K562 (cell line): ENCODE results near the gene ZNF519. TPM values are rescaled to one million over a fixed set of nuclear protein-coding genes. Genes with fewer than 3 reads are reported as not detected.

Experiments used
- CCNT2 ChIP-seq: IDR thresholded peaks from 2 replicates; pipeline ENCODE4 v1.6.1; 2011; ENCODE audit warnings: borderline replicate concordance, low read depth, mild to moderate bottlenecking, moderate library complexity, mixed read lengths, low read length; ENCODE audit not compliant: insufficient read length; ENCODE audit errors: extremely low read depth
- TAF1 ChIP-seq: IDR thresholded peaks from 2 replicates; pipeline ENCODE4 v1.6.1; 2011; ENCODE audit warnings: mild to moderate bottlenecking, low read length, moderate library complexity; ENCODE audit not compliant: insufficient read depth, control insufficient read depth, severe bottlenecking; ENCODE audit errors: extremely low read depth
- polyA plus RNA-seq, 8 experiments: library from polyadenylated mRNA; depleted of rRNA in 4 of 8; stranded (reverse) in 5 of 8; unstranded in 3 of 8; fragments of >200 nt; fragmentation: Nextera tagmentation in 2 of 8; fragmentation: Illumina TruSeq in 1 of 8; extraction: Ambion mirVana in 2 of 8; extraction: Trizol in 1 of 8; gene quantifications; 2 replicates each; pipeline versions ENCODE4 v1.2.1 to v1.2.3, GENCODE V29; 2011 to 2014; ENCODE audit warnings: inconsistent platforms in 1 of 8, missing spikeins in 1 of 8
- total RNA-seq, 7 experiments: library from RNA; depleted of rRNA in 6 of 7; stranded (reverse); fragments of >200 nt in 6 of 7; fragmentation: Illumina TruSeq in 2 of 7; extraction: Trizol in 2 of 7; gene quantifications; 2 replicates each; pipeline versions ENCODE4 v1.2.1 to v1.2.3, GENCODE V29; 2011 to 2021; ENCODE audit warnings: low replicate concordance in 1 of 7
- TF ChIP-seq, protein P1 (sequence below), 2 experiments: fragments of 450-650 bp; IDR thresholded peaks; 2 replicates each; pipeline ENCODE4 v1.6.1; 2016; ENCODE audit warnings: mild to moderate bottlenecking in 2 of 2, borderline replicate concordance in 1 of 2, low read depth in 1 of 2, moderate library complexity in 1 of 2
- TF ChIP-seq, protein P2 (sequence below), 2 experiments: fragments of 450-650 bp; IDR thresholded peaks; 2 replicates each; pipeline ENCODE4 v1.6.1; 2016

ZNF519 gene
- total and polyA plus RNA-seq, 9 of the 15 experiments (the other 6 are each of a cell fraction or from before 2014, with no cell fraction given), result 5.1 to 15.1 (median 7.9) TPM

DNA sequence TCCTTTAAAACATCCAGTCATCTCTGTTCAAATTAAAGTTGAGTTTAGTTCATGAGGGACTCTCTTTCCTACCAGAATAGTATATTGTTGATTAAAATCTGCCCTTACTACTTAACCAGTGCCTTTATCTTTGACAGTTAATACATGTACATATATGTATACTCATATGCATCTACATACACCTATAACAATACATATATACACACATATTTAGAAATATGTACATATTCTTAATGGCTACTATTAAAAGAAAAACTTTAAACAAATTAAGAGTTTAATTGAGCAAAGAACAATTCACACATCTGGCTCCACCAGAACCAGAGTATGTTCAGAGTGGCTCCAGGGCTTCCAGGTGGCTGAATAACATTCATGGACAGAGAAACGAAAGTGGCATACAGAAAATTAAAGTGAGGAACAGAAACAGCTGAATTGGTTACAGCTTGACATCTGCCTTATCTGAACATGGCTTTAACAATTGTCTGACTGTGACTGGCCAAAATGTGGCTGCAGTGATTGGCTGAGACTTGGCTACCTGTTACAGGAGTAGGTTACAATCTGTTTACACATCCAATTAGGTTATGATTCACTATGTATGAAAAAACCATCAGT, 38.8 kb downstream of the ZNF519 start (continued):
- TF ChIP-seq, protein P1, sequence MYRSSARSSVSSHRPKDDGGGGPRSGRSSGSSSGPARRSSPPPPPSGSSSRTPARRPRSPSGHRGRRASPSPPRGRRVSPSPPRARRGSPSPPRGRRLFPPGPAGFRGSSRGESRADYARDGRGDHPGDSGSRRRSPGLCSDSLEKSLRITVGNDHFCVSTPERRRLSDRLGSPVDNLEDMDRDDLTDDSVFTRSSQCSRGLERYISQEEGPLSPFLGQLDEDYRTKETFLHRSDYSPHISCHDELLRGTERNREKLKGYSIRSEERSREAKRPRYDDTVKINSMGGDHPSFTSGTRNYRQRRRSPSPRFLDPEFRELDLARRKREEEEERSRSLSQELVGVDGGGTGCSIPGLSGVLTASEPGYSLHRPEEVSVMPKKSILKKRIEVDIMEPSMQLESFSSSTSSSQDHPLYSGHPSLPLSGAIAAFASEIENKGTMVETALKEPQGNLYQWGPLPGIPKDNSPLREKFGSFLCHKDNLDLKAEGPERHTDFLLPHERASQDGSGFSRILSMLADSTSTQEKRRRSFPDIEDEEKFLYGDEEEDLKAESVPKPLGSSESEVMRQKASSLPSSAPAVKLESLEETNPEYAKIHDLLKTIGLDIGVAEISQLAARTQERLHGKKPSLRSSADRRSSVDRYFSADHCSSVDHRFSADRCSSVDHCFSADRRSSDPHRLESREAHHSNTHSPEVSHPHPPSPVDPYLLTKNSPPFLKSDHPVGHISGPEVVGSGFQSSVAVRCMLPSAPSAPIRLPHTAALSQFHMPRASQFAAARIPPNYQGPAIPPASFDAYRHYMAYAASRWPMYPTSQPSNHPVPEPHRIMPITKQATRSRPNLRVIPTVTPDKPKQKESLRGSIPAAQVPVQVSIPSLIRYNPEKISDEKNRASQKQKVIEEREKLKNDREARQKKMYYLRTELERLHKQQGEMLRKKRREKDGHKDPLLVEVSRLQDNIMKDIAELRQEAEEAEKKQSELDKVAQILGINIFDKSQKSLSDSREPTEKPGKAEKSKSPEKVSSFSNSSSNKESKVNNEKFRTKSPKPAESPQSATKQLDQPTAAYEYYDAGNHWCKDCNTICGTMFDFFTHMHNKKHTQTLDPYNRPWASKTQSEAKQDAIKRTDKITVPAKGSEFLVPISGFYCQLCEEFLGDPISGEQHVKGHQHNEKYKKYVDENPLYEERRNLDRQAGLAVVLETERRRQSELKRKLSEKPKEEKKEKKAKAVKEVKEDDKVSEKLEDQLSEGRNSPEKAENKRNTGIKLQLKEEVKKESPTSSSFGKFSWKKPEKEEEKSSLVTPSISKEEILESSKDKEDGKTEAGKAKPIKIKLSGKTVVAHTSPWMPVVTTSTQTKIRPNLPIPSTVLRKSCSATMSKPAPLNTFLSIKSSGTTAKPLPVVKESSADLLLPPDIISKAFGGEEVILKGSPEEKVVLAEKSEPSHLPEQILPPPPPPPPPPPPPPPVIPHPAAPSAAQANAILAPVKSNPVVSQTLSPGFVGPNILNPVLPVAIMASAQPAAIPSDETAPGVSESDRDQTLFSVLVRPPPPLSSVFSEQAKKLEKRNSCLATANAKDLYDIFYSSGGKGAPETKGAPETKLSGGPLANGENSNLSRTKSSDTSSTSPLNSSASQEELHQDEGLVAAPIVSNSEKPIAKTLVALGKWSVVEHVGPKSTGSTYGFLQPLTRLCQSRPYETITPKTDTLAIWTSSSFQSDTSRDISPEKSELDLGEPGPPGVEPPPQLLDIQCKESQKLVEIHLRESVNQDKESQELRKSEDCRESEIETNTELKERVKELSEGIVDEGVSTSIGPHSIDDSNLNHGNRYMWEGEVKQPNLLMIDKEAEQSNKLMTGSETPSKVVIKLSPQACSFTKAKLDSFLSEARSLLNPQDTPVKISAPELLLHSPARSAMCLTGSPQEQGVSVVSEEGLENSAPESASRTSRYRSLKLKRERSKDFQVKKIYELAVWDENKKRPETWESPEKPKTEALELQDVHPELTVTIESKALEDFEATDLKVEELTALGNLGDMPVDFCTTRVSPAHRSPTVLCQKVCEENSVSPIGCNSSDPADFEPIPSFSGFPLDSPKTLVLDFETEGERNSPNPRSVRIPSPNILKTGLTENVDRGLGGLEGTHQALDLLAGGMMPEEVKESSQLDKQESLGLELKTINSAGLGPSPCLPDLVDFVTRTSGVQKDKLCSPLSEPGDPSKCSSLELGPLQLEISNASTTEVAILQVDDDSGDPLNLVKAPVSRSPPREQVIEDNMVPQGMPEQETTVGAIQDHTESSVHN (IDR thresholded peaks at IDR 0.05; ENCODE audit: borderline replicate concordance in 1 of 2, low read depth in 1 of 2), result no peak
- no peak for TF ChIP-seq TAF1
- TF ChIP-seq CCNT2, result no peak
- TF ChIP-seq, protein P2, sequence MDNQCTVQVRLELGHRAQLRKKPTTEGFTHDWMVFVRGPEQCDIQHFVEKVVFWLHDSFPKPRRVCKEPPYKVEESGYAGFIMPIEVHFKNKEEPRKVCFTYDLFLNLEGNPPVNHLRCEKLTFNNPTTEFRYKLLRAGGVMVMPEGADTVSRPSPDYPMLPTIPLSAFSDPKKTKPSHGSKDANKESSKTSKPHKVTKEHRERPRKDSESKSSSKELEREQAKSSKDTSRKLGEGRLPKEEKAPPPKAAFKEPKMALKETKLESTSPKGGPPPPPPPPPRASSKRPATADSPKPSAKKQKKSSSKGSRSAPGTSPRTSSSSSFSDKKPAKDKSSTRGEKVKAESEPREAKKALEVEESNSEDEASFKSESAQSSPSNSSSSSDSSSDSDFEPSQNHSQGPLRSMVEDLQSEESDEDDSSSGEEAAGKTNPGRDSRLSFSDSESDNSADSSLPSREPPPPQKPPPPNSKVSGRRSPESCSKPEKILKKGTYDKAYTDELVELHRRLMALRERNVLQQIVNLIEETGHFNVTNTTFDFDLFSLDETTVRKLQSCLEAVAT (IDR thresholded peaks at IDR 0.05), result no peak
